ENCODE results near the gene RAET1L. TPM values are rescaled to one million over a fixed set of nuclear protein-coding genes. Genes with fewer than 3 reads are reported as not detected.

RAET1L gene
- total RNA-seq, 2 donors from 2014 or later = not detected

GRCh38 chr6:150001295-150002008 lies 23.9 kb downstream of the RAET1L start:
- H3K4me3 Mint-ChIP-seq = no peak overlapping the region
- Histone ChIP-seq H3K4me3 (ENCODE audit: low read length) (no peak overlapping the region), H3K4me1 (ENCODE audit: control insufficient read depth, insufficient read depth, low read length) (no peaks in the 10 kb centered on the region), H3K9me3 (ENCODE audit: control insufficient read depth, low read length) (no peaks in the 10 kb centered on the region), H3K27ac (ENCODE audit: low read depth, low read length) (no peak overlapping the region), H3K36me3 (ENCODE audit: control insufficient read depth, insufficient read depth, low read length) (no peaks in the 10 kb centered on the region), H3K27me3 (ENCODE audit: control insufficient read depth, insufficient read depth, low read length, poor library complexity, severe bottlenecking) (peaks cover 44% of the 10 kb centered on the region), H3K9ac (ENCODE audit: extremely low read depth, low read length, poor library complexity, severe bottlenecking) (no peak overlapping the region)
- WGBS, 2 experiments (ENCODE audit: insufficient coverage in 1 of 2, insufficient read length in 1 of 2) = 97 to 100% methylated on average over 3 of the region's 3 CpGs
- no peak overlapping the region for H3K27ac Mint-ChIP-seq
- no peak for TF ChIP-seq CTCF (conservative IDR thresholded peaks at IDR 0.05)
- H3K36me3 Mint-ChIP-seq (ENCODE audit: low read depth) = peaks cover 1% of the 10 kb centered on the region
- no peaks in the 10 kb centered on the region for H3K9me3 Mint-ChIP-seq
- peaks cover 38% of the 10 kb centered on the region for H3K27me3 Mint-ChIP-seq (ENCODE audit: insufficient read depth)
- no peak for DNase-seq
- peaks cover 6% of the 10 kb centered on the region for H3K4me1 Mint-ChIP-seq

- Mint-ChIP-seq H3K4me1 (peaks cover 6% of the 10 kb centered on the region), H3K9me3 (no peaks in the 10 kb centered on the region), H3K27me3 (ENCODE audit: insufficient read depth) (peaks cover 42% of the 10 kb centered on the region), H3K27ac (no peak overlapping the region), H3K36me3 (ENCODE audit: low read depth) (peaks cover 1% of the 10 kb centered on the region), H3K4me3 (no peak overlapping the region)
- Histone ChIP-seq H3K9ac (ENCODE audit: extremely low read depth, low read length, poor library complexity, severe bottlenecking) (no peak overlapping the region), H3K4me1 (ENCODE audit: control insufficient read depth, insufficient read depth, low read length) (no peaks in the 10 kb centered on the region), H3K27me3 (ENCODE audit: control insufficient read depth, insufficient read depth, low read length, poor library complexity, severe bottlenecking) (peaks cover 52% of the 10 kb centered on the region), H3K4me3 (ENCODE audit: low read length) (no peak overlapping the region), H3K9me3 (ENCODE audit: control insufficient read depth, low read length) (no peaks in the 10 kb centered on the region), H3K27ac (ENCODE audit: low read depth, low read length) (no peak overlapping the region), H3K36me3 (ENCODE audit: control insufficient read depth, insufficient read depth, low read length) (no peaks in the 10 kb centered on the region)
- no peak for TF ChIP-seq CTCF (conservative IDR thresholded peaks at IDR 0.05)
- DNase-seq = no peak
- WGBS, 2 experiments (ENCODE audit: insufficient coverage in 1 of 2, insufficient read length in 1 of 2) = 56 to 84% methylated on average over 1 to 2 of the region's 2 CpGs
Observed at GRCh38 chr6:149999636-150000035, 25.7 kb downstream of the RAET1L start.

- Histone ChIP-seq H3K27me3 (ENCODE audit: control insufficient read depth, insufficient read depth, low read length, poor library complexity, severe bottlenecking) (peaks cover 67% of the 10 kb centered on the region), H3K27ac (ENCODE audit: low read depth, low read length) (no peak overlapping the region), H3K9ac (ENCODE audit: extremely low read depth, low read length, poor library complexity, severe bottlenecking) (no peak overlapping the region), H3K4me3 (ENCODE audit: low read length) (no peak overlapping the region), H3K4me1 (ENCODE audit: control insufficient read depth, insufficient read depth, low read length) (no peaks in the 10 kb centered on the region), H3K36me3 (ENCODE audit: control insufficient read depth, insufficient read depth, low read length) (no peaks in the 10 kb centered on the region), H3K9me3 (ENCODE audit: control insufficient read depth, low read length) (no peaks in the 10 kb centered on the region)
- H3K4me1 Mint-ChIP-seq = peaks cover 5% of the 10 kb centered on the region
- peaks cover 59% of the 10 kb centered on the region for H3K27me3 Mint-ChIP-seq (ENCODE audit: insufficient read depth)
- no peaks in the 10 kb centered on the region for H3K9me3 Mint-ChIP-seq
- no peak for TF ChIP-seq CTCF (conservative IDR thresholded peaks at IDR 0.05)
- H3K36me3 Mint-ChIP-seq (ENCODE audit: low read depth) = peaks cover 1% of the 10 kb centered on the region
- H3K4me3 Mint-ChIP-seq = no peak overlapping the region
- H3K27ac Mint-ChIP-seq = no peak overlapping the region
- WGBS, 2 experiments (ENCODE audit: insufficient coverage in 1 of 2, insufficient read length in 1 of 2) = 86 to 87% methylated on average over 2 to 7 of the region's 7 CpGs
- no peak for DNase-seq
Observed at GRCh38 chr6:149995971-149996370, 29.4 kb downstream of the RAET1L start.
